Left ventricle myocardium inferior (tissue), 1 donor: ENCODE results near the gene ATP2A3. TPM values are rescaled to one million over a fixed set of nuclear protein-coding genes. Genes with fewer than 3 reads are reported as not detected.
A peak's percentile ranks its signal among the peaks of the same experiment; 100 is the strongest.

Experiments used
- DNase-seq: peaks from one replicate; pipeline ENCODE4 v3.0.0-alpha.2; 2020
- H3K27ac ChIP-seq: fragments of 200-600 bp; replicated peaks from 2 replicates; pipeline ENCODE4 v1.8.0; 2021
- H3K27me3 ChIP-seq: fragments of 200-600 bp; 2 replicates; pipeline ENCODE4 v1.8.0; 2021; ENCODE audit warnings: low read depth
- H3K36me3 ChIP-seq: fragments of 200-600 bp; 2 replicates; pipeline ENCODE4 v1.8.0; 2021
- H3K4me1 ChIP-seq: fragments of 200-600 bp; 2 replicates; pipeline ENCODE4 v1.8.0; 2021
- H3K4me3 ChIP-seq: fragments of 200-600 bp; 2 replicates; pipeline ENCODE4 v1.8.0; 2021; ENCODE audit warnings: mild to moderate bottlenecking, moderate library complexity
- H3K9me3 ChIP-seq: fragments of 200-600 bp; replicated peaks from 2 replicates; pipeline ENCODE4 v1.8.0; 2021
- CTCF ChIP-seq: fragments of 200-600 bp; IDR thresholded peaks from 2 replicates; pipeline ENCODE4 v1.8.0; 2021; ENCODE audit warnings: antibody characterized with exemption, mild to moderate bottlenecking, borderline replicate concordance
- intact Hi-C: fragments of 100-400 bp; cut with micrococcal nuclease; formaldehyde crosslinking; loops from one replicate; pipeline ENCODE4 v1.11.0; 2022
- total RNA-seq: library from RNA; stranded (reverse); fragmentation: NEBNext Ultra II Directional; extraction: Animal tissue kit (Norgen Biotek cat#: 25700); gene quantifications from one replicate; pipeline ENCODE4 v1.2.1, GENCODE V29; 2021
- donor health status: DM: no; HTN: yes; CAD: no; lungs with severe emphysema.

Gene ATP2A3
- total RNA-seq, 1 donor from 2014 or later: 8.6 TPM

GRCh38 chr17:3959921-3960601, 4.2 kb downstream of the ATP2A3 start:
- intact Hi-C loops: no loop called here
- TF ChIP-seq CTCF: no peak
- DNase-seq: no peak
- Histone ChIP-seq H3K27ac (peak overlapping the region; percentile 40), H3K4me1 (peaks cover 56% of the 10 kb centered on the region), H3K27me3 (peaks cover 42% of the 10 kb centered on the region), H3K4me3 (no peak overlapping the region), H3K36me3 (no peaks in the 10 kb centered on the region), H3K9me3 (no peaks in the 10 kb centered on the region)

GRCh38 chr17:3959295-3959899, 4.8 kb downstream of the ATP2A3 start:
- Histone ChIP-seq H3K9me3 (no peaks in the 10 kb centered on the region), H3K4me1 (peaks cover 56% of the 10 kb centered on the region), H3K27ac (no peak overlapping the region), H3K27me3 (peaks cover 35% of the 10 kb centered on the region), H3K36me3 (no peaks in the 10 kb centered on the region), H3K4me3 (no peak overlapping the region)
- TF ChIP-seq CTCF: no peak
- DNase-seq: no peak
- intact Hi-C loops: no loop called here

GRCh38 chr17:3957735-3958599, 6.3 kb downstream of the ATP2A3 start:
- H3K36me3 ChIP-seq: no peaks in the 10 kb centered on the region
- peaks cover 21% of the 10 kb centered on the region for H3K27me3 ChIP-seq
- intact Hi-C loops: no loop called here
- H3K27ac ChIP-seq: no peak overlapping the region
- peaks cover 45% of the 10 kb centered on the region for H3K4me1 ChIP-seq
- H3K9me3 ChIP-seq: no peaks in the 10 kb centered on the region
- no peak for DNase-seq
- no peak for TF ChIP-seq CTCF
- no peak overlapping the region for H3K4me3 ChIP-seq

GRCh38 chr17:3956983-3957382, 7.3 kb downstream of the ATP2A3 start:
- no peak for TF ChIP-seq CTCF
- Histone ChIP-seq H3K27me3 (peaks cover 11% of the 10 kb centered on the region), H3K4me1 (peaks cover 41% of the 10 kb centered on the region), H3K36me3 (no peaks in the 10 kb centered on the region), H3K4me3 (no peak overlapping the region), H3K9me3 (no peaks in the 10 kb centered on the region), H3K27ac (no peak overlapping the region)
- no peak for DNase-seq
- intact Hi-C loops: no loop called here

GRCh38 chr17:3956327-3956957, 7.8 kb downstream of the ATP2A3 start:
- Histone ChIP-seq H3K4me1 (peaks cover 38% of the 10 kb centered on the region), H3K36me3 (no peaks in the 10 kb centered on the region), H3K27ac (no peak overlapping the region), H3K27me3 (peaks cover 6% of the 10 kb centered on the region), H3K9me3 (no peaks in the 10 kb centered on the region), H3K4me3 (no peak overlapping the region)
- no peak for TF ChIP-seq CTCF
- no peak for DNase-seq
- intact Hi-C loops: no loop called here
